HG03439 (cell line): ENCODE data around the gene HOXA11.

ENCODE experiments used
- ATAC-seq: cut with Tn5 transposase; IDR thresholded peaks from one replicate; pipeline ENCODE4 v1.9.1; 2021; ENCODE audit warnings: mild to moderate bottlenecking, moderate library complexity; ENCODE audit not compliant: unreplicated experiment

HOXA11 gene

GRCh38 chr7:27207348-27207985 is 22.4 kb upstream of the HOXA11 start:
- ATAC-seq, result no peak

GRCh38 chr7:27205325-27206280 is 20.6 kb upstream of the HOXA11 start:
- no peak for ATAC-seq

- no peak for ATAC-seq
Observed at GRCh38 chr7:27204851-27205322, 19.9 kb upstream of the HOXA11 start.

- no peak for ATAC-seq
Observed at GRCh38 chr7:27203964-27204594, 19.0 kb upstream of the HOXA11 start.

- no peak for ATAC-seq
Observed at GRCh38 chr7:27203365-27203953, 18.4 kb upstream of the HOXA11 start.

- no peak for ATAC-seq
Observed at GRCh38 chr7:27202862-27203134, 17.8 kb upstream of the HOXA11 start.

GRCh38 chr7:27202018-27202861 is 17.2 kb upstream of the HOXA11 start:
- no peak for ATAC-seq

GRCh38 chr7:27201580-27202017 is 16.6 kb upstream of the HOXA11 start:
- no peak for ATAC-seq

- no peak for ATAC-seq
Observed at GRCh38 chr7:27200761-27201579, 15.9 kb upstream of the HOXA11 start.

- peak; percentile 65 for ATAC-seq
Observed at GRCh38 chr7:27199849-27200760, 15.1 kb upstream of the HOXA11 start, which contains the start of gene HOXA13. Gene HOXA13, minus strand, starts transcription at chr7:27200091. Its CDS starts 14 bp downstream, at chr7:27200077.

GRCh38 chr7:27198871-27199801 is 14.1 kb upstream of the HOXA11 start:
- no peak for ATAC-seq

GRCh38 chr7:27198138-27198841 is 13.3 kb upstream of the HOXA11 start:
- no peak for ATAC-seq

GRCh38 chr7:27197137-27198042 is 12.4 kb upstream of the HOXA11 start:
- ATAC-seq, result no peak

GRCh38 chr7:27196287-27196767 is 11.3 kb upstream of the HOXA11 start:
- ATAC-seq, result no peak

GRCh38 chr7:27194686-27195379 is 9.8 kb upstream of the HOXA11 start:
- no peak for ATAC-seq
